GM12878 (cell line): ENCODE data around the gene C1GALT1C1. TPM values are rescaled to one million over a fixed set of nuclear protein-coding genes. Genes with fewer than 3 reads are reported as not detected.

Experiments
- ATAC-seq: fragments of 200-7000 bp; cut with Tn5 transposase; 3 replicates; pipeline ENCODE4 v1.9.1; 2020; ENCODE audit warnings: mild to moderate bottlenecking, moderate library complexity
- BruUV-seq: library from RNA; stranded (reverse); fragments of 400-500 nt; replicated peaks from 2 replicates; lab custom pipeline; 2021; lab: Mats Ljungman, UMichigan
- CTCF ChIA-PET: fragments of 300-600 bp; sonication (Branson Sonifier 250); formaldehyde crosslinking; extraction: SDS; loops from one replicate; lab custom pipeline; 2021; ENCODE audit warnings: inconsistent platforms; lab: Yijun Ruan, JAX
- POLR2A ChIA-PET: fragments of 350-600 bp; formaldehyde crosslinking; extraction: SDS; loops from one replicate; lab custom pipeline; 2021; ENCODE audit warnings: inconsistent platforms; lab: Charles Lee
- RAD21 ChIA-PET: fragments of 300-600 bp; sonication (Branson Sonifier 250); formaldehyde crosslinking; loops from one replicate; lab custom pipeline; 2023; ENCODE audit warnings: antibody characterized with exemption; ENCODE audit not compliant: unreplicated experiment; lab: Charles Lee
- SMC1A ChIA-PET: fragments of 300-600 bp; sonication (Branson Sonifier 250); formaldehyde crosslinking; loops from one replicate; lab custom pipeline; 2023; ENCODE audit not compliant: unreplicated experiment, uncharacterized antibody; lab: Charles Lee
- DNase-seq: peaks from one replicate; pipeline ENCODE4 v3.0.0-alpha.2; 2011; ENCODE audit warnings: low read depth, low spot score
- FAIRE-seq: peaks from 3 replicates; lab custom pipeline; 2011; peaks lifted over from hg19 to GRCh38; lab: Jason Lieb, UNC
- H2AFZ ChIP-seq: 2 replicates; pipeline ENCODE4 v1.6.0; 2011; ENCODE audit warnings: low read depth, low read length, control low read depth; ENCODE audit not compliant: control insufficient read depth
- H3K27ac ChIP-seq: 2 replicates; pipeline ENCODE4 v1.5.1; 2011; ENCODE audit warnings: control low read depth; ENCODE audit not compliant: control insufficient read depth, insufficient read depth
- H3K27me3 ChIP-seq, 2 experiments: replicated peaks in 1 of 2; 2 replicates each; pipeline versions ENCODE4 v1.6.0 to v1.6.1; 2011; ENCODE audit warnings: low read length in 1 of 2; ENCODE audit not compliant: control insufficient read depth in 2 of 2, insufficient read depth in 2 of 2
- H3K36me3 ChIP-seq, 2 experiments: 2 replicates each; pipeline ENCODE4 v1.5.1; 2011; ENCODE audit warnings: low read length in 1 of 2; ENCODE audit not compliant: control insufficient read depth in 2 of 2, insufficient read depth in 2 of 2
- H3K4me1 ChIP-seq: 2 replicates; pipeline ENCODE4 v1.6.1; 2011; ENCODE audit warnings: mild to moderate bottlenecking, low read length, moderate library complexity, mixed read lengths; ENCODE audit not compliant: control insufficient read depth, insufficient read depth
- H3K4me2 ChIP-seq: 2 replicates; pipeline ENCODE4 v1.6.0; 2011; ENCODE audit warnings: control low read depth; ENCODE audit not compliant: control insufficient read depth, insufficient read depth
- H3K4me3 ChIP-seq: fragments of 200-600 bp; sonication (generic); 2 replicates; pipeline ENCODE4 v1.5.1; 2016
- H3K79me2 ChIP-seq: 2 replicates; pipeline ENCODE4 v1.6.0; 2011; ENCODE audit warnings: low read length; ENCODE audit not compliant: control insufficient read depth, insufficient read depth
- H3K9ac ChIP-seq: 2 replicates; pipeline ENCODE4 v1.8.0; 2011; ENCODE audit warnings: low read length, control low read depth, mixed read lengths; ENCODE audit not compliant: control insufficient read depth, insufficient read depth
- H3K9me3 ChIP-seq: replicated peaks from 3 replicates; pipeline ENCODE4 v1.5.1; 2011; ENCODE audit warnings: mild to moderate bottlenecking, low read length; ENCODE audit not compliant: control insufficient read depth, insufficient read depth
- H4K20me1 ChIP-seq: 2 replicates; pipeline ENCODE4 v1.6.0; 2011; ENCODE audit not compliant: control insufficient read depth, insufficient read depth
- BACH1 ChIP-seq: fragments of 450-650 bp; IDR thresholded peaks from 2 replicates; pipeline ENCODE4 v1.6.1; 2017; ENCODE audit warnings: mild to moderate bottlenecking, borderline replicate concordance
- CBX5 ChIP-seq: sonication (generic); IDR thresholded peaks from 2 replicates; pipeline ENCODE4 v1.6.1; 2016; ENCODE audit warnings: low read depth, moderate library complexity, mild to moderate bottlenecking, inconsistent platforms
- CEBPB ChIP-seq, 2 experiments: fragments of 150-350 bp in 1 of 2; IDR thresholded peaks; 2 replicates each; pipeline ENCODE4 v1.6.1; 2012 to 2014; ENCODE audit warnings: low read depth in 2 of 2, low read length in 2 of 2, borderline replicate concordance in 1 of 2, inconsistent platforms in 1 of 2
- CREB1 ChIP-seq: IDR thresholded peaks from 2 replicates; pipeline ENCODE4 v1.6.1; 2012; ENCODE audit warnings: low read depth, mild to moderate bottlenecking, inconsistent platforms
- CREM ChIP-seq: IDR thresholded peaks from 2 replicates; pipeline ENCODE4 v1.6.1; 2014; ENCODE audit warnings: antibody characterized with exemption, low read depth
- DPF2 ChIP-seq: fragments of 450-650 bp; IDR thresholded peaks from 2 replicates; pipeline ENCODE4 v1.6.1; 2017; ENCODE audit warnings: mild to moderate bottlenecking
- E2F4 ChIP-seq: IDR thresholded peaks from 2 replicates; pipeline ENCODE4 v1.6.1; 2012; ENCODE audit warnings: low read depth, low read length, improper control_type of control experiment
- EGR1 ChIP-seq, 2 experiments: IDR thresholded peaks; 1 replicate in 1 of 2; 2 replicates in 1 of 2; pipeline ENCODE4 v1.6.1; 2011 to 2012; ENCODE audit warnings: low read depth in 2 of 2, low read length in 2 of 2, borderline replicate concordance in 1 of 2, mild to moderate bottlenecking in 1 of 2, moderate library complexity in 1 of 2
- EZH2 ChIP-seq: IDR thresholded peaks from 2 replicates; pipeline ENCODE4 v1.6.1; 2012; ENCODE audit warnings: low read depth, mild to moderate bottlenecking, control low read depth, inconsistent platforms, low read length, borderline replicate concordance; ENCODE audit not compliant: control insufficient read depth
- FOXK2 ChIP-seq: fragments of 450-650 bp; IDR thresholded peaks from 2 replicates; pipeline ENCODE4 v1.6.1; 2017; ENCODE audit warnings: mild to moderate bottlenecking, moderate library complexity
- HCFC1 ChIP-seq: fragments of 150-350 bp; IDR thresholded peaks from 2 replicates; pipeline ENCODE4 v1.6.1; 2014; ENCODE audit warnings: low read length
- HDGF ChIP-seq: fragments of 450-650 bp; IDR thresholded peaks from 2 replicates; pipeline ENCODE4 v1.6.1; 2016; ENCODE audit warnings: antibody characterized with exemption
- MTA3 ChIP-seq: IDR thresholded peaks from 2 replicates; pipeline ENCODE4 v1.6.1; 2012; ENCODE audit warnings: low read length, inconsistent platforms, borderline replicate concordance
- MXI1 ChIP-seq: fragments of 150-350 bp; IDR thresholded peaks from 2 replicates; pipeline ENCODE4 v1.6.1; 2011; ENCODE audit warnings: low read depth, mild to moderate bottlenecking, inconsistent platforms, low read length, improper control_type of control experiment
- MYB ChIP-seq: fragments of 150-350 bp; IDR thresholded peaks from 2 replicates; pipeline ENCODE4 v1.6.1; 2014; ENCODE audit warnings: mild to moderate bottlenecking, low read depth, low read length, borderline replicate concordance
- NR2C2 ChIP-seq: IDR thresholded peaks from 2 replicates; pipeline ENCODE4 v1.6.1; 2011; ENCODE audit warnings: borderline replicate concordance, low read depth; ENCODE audit not compliant: control insufficient read depth, insufficient read length
- RB1 ChIP-seq: fragments of 450-650 bp; formaldehyde crosslinking; IDR thresholded peaks from 2 replicates; pipeline ENCODE4 v1.6.1; 2017; ENCODE audit warnings: mild to moderate bottlenecking, borderline replicate concordance
- RBBP5 ChIP-seq: fragments of 200-600 bp; sonication (generic); conservative IDR thresholded peaks from 2 replicates; pipeline ENCODE4 v1.6.1; 2016
- RCOR1 ChIP-seq: conservative IDR thresholded peaks from 2 replicates; pipeline ENCODE4 v1.6.1; 2012; ENCODE audit warnings: low read depth, low read length, improper control_type of control experiment
- RUNX3 ChIP-seq: IDR thresholded peaks from 2 replicates; pipeline ENCODE4 v1.6.1; 2012; ENCODE audit warnings: low read length, inconsistent platforms
- SMAD1 ChIP-seq: fragments of 450-650 bp; IDR thresholded peaks from 2 replicates; pipeline ENCODE4 v1.6.1; 2018; ENCODE audit warnings: mild to moderate bottlenecking, low read depth; ENCODE audit not compliant: partially characterized antibody
- ZBTB11 ChIP-seq: fragments of 450-650 bp; formaldehyde crosslinking; IDR thresholded peaks from 2 replicates; pipeline ENCODE4 v1.5.0; 2022; ENCODE audit warnings: mild to moderate bottlenecking, missing genetic modification characterization
- WGBS: methylation state at CpG from one replicate; pipeline ENCODE4 v1.1.6; 2016; ENCODE audit warnings: low lambda C conversion rate; ENCODE audit not compliant: insufficient replicate concordance, insufficient coverage; ENCODE audit errors: missing lambda C conversion rate; 5-methylcytosine and 5-hydroxymethylcytosine counted together
- in situ Hi-C: fragments of 300-500 bp; cut with MboI; formaldehyde crosslinking; loops from 9 replicates; pipeline ENCODE4 v1.14.3; 2018; ENCODE audit warnings: mixed read lengths
- intact Hi-C: fragments of 100-400 bp; cut with micrococcal nuclease; formaldehyde crosslinking; loops from one replicate; pipeline ENCODE4 v1.14.2; 2022; ENCODE audit not compliant: unreplicated experiment
- polyA plus RNA-seq, 11 experiments: library from polyadenylated mRNA; depleted of rRNA in 4 of 11; unstranded in 6 of 11; stranded (reverse) in 5 of 11; fragments of >200 nt; fragmentation: Nextera tagmentation in 4 of 11; fragmentation: Illumina TruSeq in 1 of 11; extraction: Ambion mirVana in 4 of 11; extraction: Trizol in 1 of 11; gene quantifications; 1 replicate in 1 of 11; 2 replicates in 10 of 11; pipeline versions ENCODE4 v1.2.1 to v1.2.3, GENCODE V29; 2011 to 2016; ENCODE audit warnings: inconsistent platforms in 2 of 11, missing spikeins in 2 of 11, low read depth in 1 of 11
- total RNA-seq, 4 experiments: library from RNA; depleted of rRNA in 3 of 4; stranded (reverse); fragments of >200 nt in 3 of 4; fragmentation: Illumina TruSeq in 1 of 4; extraction: Trizol in 1 of 4; gene quantifications; 2 replicates each; pipeline versions ENCODE4 v1.2.1 to v1.2.3, GENCODE V29; 2013 to 2021

Gene C1GALT1C1
- total and polyA plus RNA-seq, 10 of the 15 experiments (the other 5 are each of a cell fraction or from before 2014, with no cell fraction given): 11.6 to 71.7 (median 22.5) TPM

- TF ChIP-seq CREB1 (peak; percentile 71), DPF2 (no peak), EGR1 (IDR thresholded peaks at IDR 0.05; ENCODE audit: borderline replicate concordance in 1 of 2, low read depth in 2 of 2, low read length in 2 of 2) (0 out of 3 replicates have a peak, but pooled peaks of 1 of the 2 experiments have one; percentile 29), CBX5 (no peak), MXI1 (0 out of 2 replicates have a peak, but pooled peaks have one; percentile 30), SMAD1 (no peak), BACH1 (no peak), RBBP5 (no peak)
Measured at GRCh38 chrX:120603707-120604360, 26.0 kb downstream of the C1GALT1C1 start, which contains the start of gene MCTS1 (continued).

GRCh38 chrX:120585702-120586101 lies 44.2 kb downstream of the C1GALT1C1 start:
- ChIA-PET POLR2A (no interaction called here), CTCF (no interaction called here), SMC1A (no interaction called here), RAD21 (no interaction called here)
- 42% methylated on average over 2 of the region's 2 CpGs for WGBS
- no peak overlapping the region for H3K27ac ChIP-seq
- no peaks in the 10 kb centered on the region for H3K9me3 ChIP-seq
- no TSS peak for BruUV-seq
- H4K20me1 ChIP-seq: no peaks in the 10 kb centered on the region
- intact Hi-C loops: no loop called here
- H3K4me1 ChIP-seq: no peaks in the 10 kb centered on the region
- ATAC-seq (no peak), FAIRE-seq (no peak), DNase-seq (no peak)
- H3K4me3 ChIP-seq: no peak overlapping the region
- no peak overlapping the region for H2AFZ ChIP-seq
- no peaks in the 10 kb centered on the region for H3K79me2 ChIP-seq
- H3K4me2 ChIP-seq: no peak overlapping the region
- H3K9ac ChIP-seq: no peak overlapping the region
- no peaks in the 10 kb centered on the region for H3K27me3 ChIP-seq
- no peaks in the 10 kb centered on the region for H3K36me3 ChIP-seq
- in situ Hi-C loops: no loop called here
- TF ChIP-seq CEBPB (IDR thresholded peaks at IDR 0.05; ENCODE audit: borderline replicate concordance in 1 of 2, low read depth in 2 of 2, low read length in 2 of 2) (no peak), RB1 (no peak), FOXK2 (no peak), RUNX3 (no peak), MTA3 (no peak), RCOR1 (no peak), MYB (no peak), ZBTB11 (CRISPR knock-in tag) (no peak), E2F4 (no peak), HDGF (no peak), HCFC1 (no peak), NR2C2 (no peak), EZH2 (no peak), CREM (no peak)
